Large intestine (tissue), 12 donors: ENCODE results near the gene TRIAP1. TPM values are rescaled to one million over a fixed set of nuclear protein-coding genes. Genes with fewer than 3 reads are reported as not detected.
"Not testable (repeated sequence)": the region's sequence is repeated elsewhere in the genome, so short reads cannot be mapped to it uniquely, and the experiment has no call there.

ENCODE experiments used
- DNase-seq, 2 donors: peaks; one replicate each; pipeline versions ENCODE4 v3.0.0 to v3.0.0-alpha.2; 2013
- H3K27ac ChIP-seq: one replicate; pipeline ENCODE4 v1.5.1; 2013; ENCODE audit warnings: low read length
- H3K27me3 ChIP-seq: 2 replicates; pipeline ENCODE4 v1.6.1; 2013; ENCODE audit warnings: low read length; ENCODE audit not compliant: control insufficient read depth, insufficient read depth
- H3K36me3 ChIP-seq: 2 replicates; pipeline ENCODE4 v1.6.1; 2013; ENCODE audit warnings: low read length; ENCODE audit not compliant: control insufficient read depth, insufficient read depth
- H3K4me1 ChIP-seq: one replicate; pipeline ENCODE4 v1.6.1; 2013; ENCODE audit warnings: low read length; ENCODE audit not compliant: control insufficient read depth, insufficient read depth
- H3K4me3 ChIP-seq: one replicate; pipeline ENCODE4 v1.5.1; 2013; ENCODE audit warnings: low read length
- H3K9me3 ChIP-seq: one replicate; pipeline ENCODE4 v1.6.1; 2013; ENCODE audit warnings: mild to moderate bottlenecking, low read depth, low read length, moderate library complexity; ENCODE audit not compliant: control insufficient read depth
- WGBS: methylation state at CpG from one replicate; pipeline ENCODE4 v1.1.5; 2013; ENCODE audit warnings: low lambda C conversion rate; ENCODE audit not compliant: insufficient coverage; 5-methylcytosine and 5-hydroxymethylcytosine counted together
- long read RNA-seq, 11 donors: transcript quantifications; one replicate each; lab custom pipeline, GENCODE V29; 2026
- polyA plus RNA-seq: library from polyadenylated mRNA; unstranded; fragments of 120-200 nt; gene quantifications from one replicate; pipeline ENCODE4 v1.2.1, GENCODE V29; 2013

Gene TRIAP1
- 32.7 TPM for polyA plus RNA-seq
- long read RNA-seq, donor 1, transcript TRIAP1-202 (2 exons, 1,182 nt), result major isoform, 14 of 14 reads
- long read RNA-seq, donor 1, partial matches to known transcripts, result 0 of 14 reads
- long read RNA-seq, donor 1, other reads (novel, unspliced or antisense), result 0 of 14 reads
- long read RNA-seq, donor 2, transcript TRIAP1-202 (2 exons, 1,182 nt), result major isoform, 24 of 24 reads
- long read RNA-seq, donor 2, partial matches to known transcripts, result 0 of 24 reads
- long read RNA-seq, donor 2, other reads (novel, unspliced or antisense), result 0 of 24 reads
- long read RNA-seq, donor 3, result 0 reads
- long read RNA-seq, donor 4, partial matches to known transcripts, result 0 of 2 reads
- long read RNA-seq, donor 4, other reads (novel, unspliced or antisense), result 0 of 2 reads
- long read RNA-seq, donor 5, transcript TRIAP1-202 (2 exons, 1,182 nt), result major isoform, 6 of 6 reads
- long read RNA-seq, donor 5, partial matches to known transcripts, result 0 of 6 reads
- long read RNA-seq, donor 5, other reads (novel, unspliced or antisense), result 0 of 6 reads
- long read RNA-seq, donor 6, transcript TRIAP1-202 (2 exons, 1,182 nt), result major isoform, 13 of 13 reads
- long read RNA-seq, donor 6, partial matches to known transcripts, result 0 of 13 reads
- long read RNA-seq, donor 6, other reads (novel, unspliced or antisense), result 0 of 13 reads
- long read RNA-seq, donor 7, partial matches to known transcripts, result 0 of 4 reads
- long read RNA-seq, donor 7, other reads (novel, unspliced or antisense), result 0 of 4 reads
- long read RNA-seq, donor 8, transcript TRIAP1-202 (2 exons, 1,182 nt), result major isoform, 27 of 27 reads
- long read RNA-seq, donor 8, partial matches to known transcripts, result 0 of 27 reads
- long read RNA-seq, donor 8, other reads (novel, unspliced or antisense), result 0 of 27 reads
- long read RNA-seq, donor 9, transcript TRIAP1-202 (2 exons, 1,182 nt), result major isoform, 21 of 21 reads
- long read RNA-seq, donor 9, partial matches to known transcripts, result 0 of 21 reads
- long read RNA-seq, donor 9, other reads (novel, unspliced or antisense), result 0 of 21 reads
- long read RNA-seq, donor 10, transcript TRIAP1-202 (2 exons, 1,182 nt), result major isoform, 14 of 14 reads
- long read RNA-seq, donor 10, partial matches to known transcripts, result 0 of 14 reads
- long read RNA-seq, donor 10, other reads (novel, unspliced or antisense), result 0 of 14 reads
- long read RNA-seq, donor 11, transcript TRIAP1-202 (2 exons, 1,182 nt), result major isoform, 15 of 33 reads
- long read RNA-seq, donor 11, partial matches to known transcripts, result 18 of 33 reads
- long read RNA-seq, donor 11, other reads (novel, unspliced or antisense), result 0 of 33 reads

DNA sequence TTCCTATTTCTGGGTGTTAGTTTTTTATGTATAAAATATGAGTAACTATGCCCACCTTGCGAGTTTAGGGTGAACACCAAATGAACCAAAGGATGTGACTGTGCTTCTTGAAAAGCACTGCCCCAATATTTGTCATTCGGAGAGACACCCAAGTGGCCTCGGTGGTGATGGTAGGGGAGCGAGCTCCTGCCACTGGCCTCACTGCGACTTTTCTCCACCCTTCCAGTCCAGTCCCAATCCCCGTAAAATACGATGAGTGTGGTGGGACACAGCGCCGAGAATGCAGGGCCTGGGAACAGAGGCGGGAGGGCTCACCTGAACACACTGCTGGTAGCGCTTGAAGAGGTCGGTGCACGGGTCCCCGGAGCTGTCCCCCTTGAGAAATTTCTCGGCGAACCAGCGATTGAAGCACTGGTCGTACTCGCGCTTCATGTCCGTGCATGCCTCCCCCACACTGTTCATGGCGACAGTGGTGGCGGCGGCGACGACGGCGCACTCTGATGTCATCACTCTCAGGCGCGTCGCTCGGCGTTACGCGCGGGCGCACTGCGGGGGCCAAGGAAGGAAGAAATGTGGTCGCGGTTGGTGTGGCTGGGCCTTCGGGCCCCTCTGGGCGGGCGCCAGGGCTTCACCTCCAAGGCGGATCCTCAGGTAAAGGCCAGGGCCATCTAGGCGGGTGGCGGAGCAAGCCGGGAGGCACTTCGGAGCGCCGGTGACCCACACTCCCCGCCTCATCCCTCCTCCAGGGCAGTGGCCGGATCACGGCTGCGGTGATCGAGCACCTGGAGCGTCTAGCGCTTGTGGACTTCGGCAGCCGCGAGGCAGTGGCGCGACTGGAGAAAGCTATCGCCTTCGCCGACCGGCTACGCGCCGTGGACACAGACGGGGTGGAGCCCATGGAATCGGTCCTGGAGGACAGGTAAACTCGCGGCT lies at the start of gene TRIAP1, which contains the start of gene GATC:
Gene TRIAP1, minus strand, starts transcription at position 474 of the 933 bp plus-strand sequence. Its CDS starts 12 bp downstream, at position 462.
Gene GATC, plus strand, starts transcription at position 534 of the 933 bp plus-strand sequence. Its CDS starts 37 bp downstream, at position 571.
- peaks cover 33% of the 10 kb centered on the region for H3K36me3 ChIP-seq
- WGBS, result no CpG with 5 or more reads among the region's 73 CpGs

DNA sequence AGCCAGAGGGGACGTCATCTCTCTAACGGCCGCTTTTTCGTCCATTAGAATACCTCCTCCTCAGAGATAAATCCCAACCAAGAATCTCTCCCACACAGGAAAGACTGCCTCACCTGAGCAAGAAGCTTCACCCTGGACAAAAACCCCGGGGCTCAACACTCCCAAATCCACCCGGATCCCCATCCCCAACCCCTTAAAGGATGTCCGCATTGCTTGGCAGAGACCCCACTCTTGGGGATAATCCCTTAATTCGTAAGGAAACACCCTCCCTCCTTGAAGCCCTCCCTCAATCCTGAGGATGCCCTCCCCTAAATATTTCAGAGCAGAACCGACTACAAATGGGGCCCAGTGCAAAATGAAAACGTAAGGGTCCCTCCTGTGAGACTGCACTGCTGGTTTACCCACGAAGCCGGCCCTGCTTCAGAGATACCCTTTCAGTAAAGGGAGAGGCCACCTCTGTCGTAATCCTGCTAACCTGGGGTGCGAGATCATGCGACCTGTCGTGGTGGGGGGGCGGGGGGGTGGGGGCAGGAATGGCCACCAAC lies 49.1 kb upstream of the TRIAP1 start:
- no peak for DNase-seq
- peak overlapping the region; percentile 67 for H3K4me3 ChIP-seq
- H3K4me1 ChIP-seq, result peaks cover 3% of the 10 kb centered on the region
- H3K36me3 ChIP-seq, result peaks cover 31% of the 10 kb centered on the region
- no CpG with 5 or more reads among the region's 17 CpGs for WGBS
- H3K27ac ChIP-seq, result peak overlapping the region; percentile 63
- H3K27me3 ChIP-seq, result no peaks in the 10 kb centered on the region
- no peaks in the 10 kb centered on the region for H3K9me3 ChIP-seq

More for the DNA sequence above, at the start of gene TRIAP1, which contains the start of gene GATC:
- DNase-seq, result peak; percentile 77 to 92
- H3K4me1 ChIP-seq, result peaks cover 6% of the 10 kb centered on the region
- peak within 1 kb of the TSS; percentile 80 for H3K4me3 ChIP-seq
- no peaks in the 10 kb centered on the region for H3K9me3 ChIP-seq
- no peaks in the 10 kb centered on the region for H3K27me3 ChIP-seq
- H3K27ac ChIP-seq, result peak within 1 kb of the TSS; percentile 76

- H3K4me1 ChIP-seq, result peaks cover 3% of the 10 kb centered on the region
- H3K9me3 ChIP-seq, result no peaks in the 10 kb centered on the region
- no peaks in the 10 kb centered on the region for H3K27me3 ChIP-seq
- H3K27ac ChIP-seq, result no peak overlapping the region
- DNase-seq, result no peak
- H3K36me3 ChIP-seq, result peaks cover 16% of the 10 kb centered on the region
- no peak overlapping the region for H3K4me3 ChIP-seq
- no CpG with 5 or more reads among the region's 2 CpGs for WGBS
These were observed 44.8 kb upstream of the TRIAP1 start for GRCh38 chr12:120490833-120491512.

DNA sequence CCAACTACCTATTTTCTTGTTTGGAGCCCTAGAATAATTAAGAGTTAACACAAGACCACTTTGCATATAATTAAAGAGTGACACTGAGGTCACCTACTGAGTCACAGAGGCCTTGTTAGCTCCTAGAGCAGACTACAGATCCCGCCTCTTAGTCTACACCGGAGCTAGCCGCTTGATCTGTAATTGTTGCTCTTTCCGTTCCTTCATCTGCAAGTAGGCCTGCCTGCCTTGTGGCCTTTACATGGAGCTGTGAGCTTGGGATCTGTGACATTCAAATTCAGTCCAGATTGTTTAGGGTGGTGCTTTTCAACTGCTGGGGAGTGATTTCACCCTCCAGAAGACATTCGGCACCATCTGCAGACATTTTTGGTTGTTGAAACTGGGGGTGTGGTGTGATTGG lies 44.1 kb upstream of the TRIAP1 start:
- WGBS, result no CpG with 5 or more reads among the region's 5 CpGs
- Histone ChIP-seq H3K4me1 (peaks cover 3% of the 10 kb centered on the region), H3K36me3 (peaks cover 16% of the 10 kb centered on the region), H3K27ac (no peak overlapping the region), H3K4me3 (no peak overlapping the region), H3K9me3 (no peaks in the 10 kb centered on the region), H3K27me3 (no peaks in the 10 kb centered on the region)
- no peak for DNase-seq

DNA sequence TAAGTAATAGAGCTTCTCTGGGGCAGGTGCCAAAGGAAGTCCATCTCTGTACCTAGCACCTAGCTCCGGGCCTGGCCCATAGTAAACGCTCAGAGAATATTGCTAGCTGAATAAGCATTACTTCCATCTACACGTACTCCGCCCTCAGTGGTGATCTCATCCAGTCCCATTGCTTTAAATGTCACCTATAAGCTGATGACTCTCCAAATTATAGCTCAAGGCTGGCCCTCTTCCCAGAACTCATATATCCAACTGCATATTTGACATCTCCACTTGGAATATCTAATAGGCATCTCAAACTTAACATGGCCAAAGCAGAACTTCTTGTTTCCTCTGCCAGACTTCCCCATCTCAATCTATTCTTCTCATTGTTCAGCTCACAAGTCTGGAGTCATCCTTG lies 42.8 kb upstream of the TRIAP1 start:
- no peaks in the 10 kb centered on the region for H3K4me1 ChIP-seq
- H3K4me3 ChIP-seq, result no peak overlapping the region
- 80% methylated on average over 1 of the region's 4 CpGs for WGBS
- H3K27me3 ChIP-seq, result no peaks in the 10 kb centered on the region
- H3K36me3 ChIP-seq, result peaks cover 16% of the 10 kb centered on the region
- no peaks in the 10 kb centered on the region for H3K9me3 ChIP-seq
- no peak overlapping the region for H3K27ac ChIP-seq
- DNase-seq, result no peak

DNA sequence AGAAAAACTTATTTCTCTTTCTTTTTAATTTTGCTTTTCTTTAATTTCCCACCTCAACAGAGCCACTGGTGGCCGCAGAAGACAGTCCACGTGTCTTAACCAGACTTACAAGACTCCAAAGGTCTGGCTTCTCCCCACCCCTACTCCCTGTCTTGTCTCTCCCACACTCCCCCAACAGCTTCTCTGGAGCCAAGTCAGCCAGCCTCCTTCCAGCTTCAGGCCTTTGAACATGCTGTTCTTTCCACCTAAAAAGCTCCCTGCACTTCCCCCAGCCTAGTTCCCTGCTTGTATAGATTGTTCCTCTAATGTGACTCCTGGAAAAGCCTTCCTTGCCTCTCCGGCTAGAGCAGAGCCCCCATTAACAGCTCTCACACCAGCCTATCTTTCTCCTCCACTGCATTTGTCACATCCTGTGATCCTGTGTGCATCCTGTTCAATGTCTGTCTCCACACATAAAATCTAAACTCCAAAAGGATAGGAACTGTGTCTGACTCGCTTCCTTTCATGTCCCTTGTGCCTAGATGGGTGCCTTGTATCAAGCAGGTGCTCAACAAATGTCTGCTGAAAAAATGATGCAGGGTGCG lies 42.0 kb upstream of the TRIAP1 start:
- peaks cover 16% of the 10 kb centered on the region for H3K36me3 ChIP-seq
- H3K27ac ChIP-seq, result no peak overlapping the region
- no peak for DNase-seq
- no peaks in the 10 kb centered on the region for H3K4me1 ChIP-seq
- H3K4me3 ChIP-seq, result no peak overlapping the region
- 80% methylated on average over 1 of the region's 5 CpGs for WGBS
- H3K9me3 ChIP-seq, result no peaks in the 10 kb centered on the region
- H3K27me3 ChIP-seq, result no peaks in the 10 kb centered on the region

DNA sequence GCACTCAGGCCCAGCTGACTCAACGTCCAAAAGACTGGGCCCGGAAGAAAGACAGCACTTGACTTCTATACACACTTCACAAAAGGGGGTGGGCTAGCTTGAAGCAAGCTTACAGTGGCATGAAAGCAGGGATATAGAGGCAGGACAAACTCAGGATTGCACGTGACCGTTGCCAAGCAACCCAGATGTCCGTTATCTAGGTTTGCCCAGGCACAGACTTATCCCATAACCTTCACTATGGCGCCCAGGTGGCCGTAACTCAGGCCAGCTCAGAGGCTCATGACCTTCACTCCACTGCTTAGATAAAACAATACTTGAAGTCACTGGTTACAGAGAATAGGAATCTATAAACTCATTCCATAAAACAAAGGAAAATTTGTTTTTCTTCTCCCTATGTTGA lies 41.4 kb upstream of the TRIAP1 start:
- peaks cover 16% of the 10 kb centered on the region for H3K36me3 ChIP-seq
- H3K4me1 ChIP-seq, H3K9me3 ChIP-seq, DNase-seq, H3K27ac ChIP-seq, H3K4me3 ChIP-seq, H3K27me3 ChIP-seq: not testable (repeated sequence)
- no CpG with 5 or more reads among the region's 7 CpGs for WGBS

DNA sequence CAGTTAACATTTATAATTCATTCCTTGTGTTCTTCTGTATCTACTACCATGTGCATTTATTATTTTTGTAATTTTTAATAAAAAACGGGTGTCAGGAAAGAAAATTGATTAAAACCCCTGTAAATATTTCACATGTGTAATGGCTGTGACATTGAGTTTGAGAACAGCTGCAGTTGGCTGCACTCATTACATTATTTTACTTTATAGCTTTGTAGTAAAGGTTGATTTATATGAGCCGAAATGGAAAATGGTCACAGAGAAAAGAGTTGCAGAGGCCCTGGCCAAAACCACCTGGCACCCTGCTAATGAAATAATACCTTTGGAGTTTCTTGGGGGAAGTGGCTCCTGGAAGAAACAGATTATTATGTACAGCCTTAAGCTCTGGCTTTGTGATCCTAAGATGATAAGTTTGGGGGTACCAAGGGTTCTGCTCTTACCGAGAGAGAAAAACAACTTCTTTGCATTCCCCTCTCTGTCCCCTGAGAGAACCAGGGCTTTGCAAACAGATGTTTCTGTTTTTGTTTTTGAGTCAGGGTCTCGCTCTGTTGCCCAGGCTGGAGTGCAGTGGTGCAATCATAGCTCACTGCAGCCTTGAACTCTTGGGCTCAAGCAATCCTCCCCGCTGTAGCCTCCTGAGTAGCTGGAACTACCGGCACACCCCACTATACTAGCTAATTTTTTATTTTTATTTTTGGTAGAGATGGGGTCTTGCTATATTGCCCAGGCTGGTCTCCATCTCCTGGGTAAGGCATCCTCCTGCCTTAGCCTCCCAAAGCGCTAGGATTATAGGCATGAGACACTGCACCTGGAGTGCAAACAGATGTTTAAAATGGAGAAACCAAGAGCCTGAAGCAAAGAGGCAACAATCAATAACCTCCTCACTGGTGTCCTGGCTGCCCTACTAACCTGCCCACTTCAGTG lies 40.0 kb upstream of the TRIAP1 start:
- Histone ChIP-seq H3K4me3 (no peak overlapping the region), H3K4me1 (no peaks in the 10 kb centered on the region), H3K27ac (no peak overlapping the region), H3K9me3 (no peaks in the 10 kb centered on the region), H3K27me3 (no peaks in the 10 kb centered on the region), H3K36me3 (peaks cover 12% of the 10 kb centered on the region)
- no peak for DNase-seq
- WGBS, result 80% methylated on average over 1 of the region's 7 CpGs
